Colonic mucosa (tissue), 4 donors: ENCODE data around the gene MEGF6. TPM values are rescaled to one million over a fixed set of nuclear protein-coding genes. Genes with fewer than 3 reads are reported as not detected.
A peak's percentile ranks its signal among the peaks of the same experiment; 100 is the strongest.

Experiments
- DNase-seq: peaks from one replicate; pipeline ENCODE4 v3.0.0-alpha.2; 2020
- H3K27ac ChIP-seq: fragments of 200-600 bp; one replicate; pipeline ENCODE4 v1.8.0; 2021
- H3K27me3 ChIP-seq: fragments of 200-600 bp; one replicate; pipeline ENCODE4 v1.8.0; 2021
- H3K36me3 ChIP-seq: fragments of 200-600 bp; one replicate; pipeline ENCODE4 v1.8.0; 2021
- H3K4me1 ChIP-seq: fragments of 200-600 bp; one replicate; pipeline ENCODE4 v1.8.0; 2021; ENCODE audit warnings: mild to moderate bottlenecking
- H3K4me3 ChIP-seq: fragments of 200-600 bp; one replicate; pipeline ENCODE4 v1.8.0; 2021
- H3K9ac ChIP-seq, 2 donors: one replicate each; pipeline ENCODE4 v1.7.0; 2013; ENCODE audit warnings: control low read depth in 2 of 2, low read depth in 2 of 2, low read length in 2 of 2
- H3K9me3 ChIP-seq: fragments of 200-600 bp; one replicate; pipeline ENCODE4 v1.8.0; 2021
- intact Hi-C: fragments of 100-400 bp; cut with DNase I; formaldehyde crosslinking; loops from one replicate; pipeline ENCODE4 v1.14.1; 2022
- total RNA-seq, 2 donors: library from RNA; stranded (reverse); fragmentation: NEBNext Ultra II Directional in 1 of 2; extraction: Animal tissue kit (Norgen Biotek cat#: 25700) in 1 of 2; gene quantifications; one replicate each; pipeline ENCODE4 v1.2.1, GENCODE V29; 2021
- TF ChIP-seq, protein P1 (sequence below): fragments of 200-600 bp; IDR thresholded peaks from one replicate; pipeline ENCODE4 v1.8.0; 2022; ENCODE audit warnings: antibody characterized with exemption, mild to moderate bottlenecking
- donor health status: healthy.
- donor health status: DM: no; HTN: no; CAD: no.
- donor health status: DM: no; HTN: no; CAD: no.

MEGF6 gene
- total RNA-seq, 2 donors from 2014 or later = 5.2 to 6.4 TPM

DNA sequence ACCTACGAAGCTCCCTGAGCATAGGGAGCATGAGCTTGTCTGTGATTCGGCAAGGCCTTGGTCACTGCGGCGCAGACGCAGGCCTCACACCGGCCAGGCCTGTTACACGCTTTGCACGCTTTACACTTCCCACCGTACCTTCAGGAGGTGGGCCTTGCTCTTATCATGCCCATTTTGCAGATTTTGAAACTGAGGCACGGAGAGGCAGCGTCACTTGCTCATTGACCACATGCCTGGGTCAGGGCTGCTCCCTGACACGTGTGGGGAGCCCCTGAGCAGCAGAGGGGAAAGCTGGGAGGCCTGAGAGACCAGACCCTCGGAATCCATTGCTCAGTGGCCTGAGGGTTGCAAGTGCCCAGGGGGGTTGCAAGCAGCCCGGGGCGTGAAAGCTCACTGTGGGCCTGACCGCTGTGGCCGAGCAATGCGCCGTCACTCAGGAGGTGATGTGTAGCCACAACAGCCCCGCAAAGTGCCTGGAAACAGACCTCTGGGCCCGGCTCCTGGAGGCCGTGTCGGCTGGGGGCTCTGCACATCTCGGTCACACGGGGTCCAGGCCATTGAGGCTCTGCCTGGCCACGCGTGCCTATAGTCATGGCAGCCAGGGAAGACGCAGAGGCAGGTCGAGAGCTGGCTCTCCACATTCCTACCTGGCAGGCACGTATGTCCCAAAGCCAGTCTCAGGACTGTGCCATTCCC is 149.9 kb downstream of the MEGF6 start:
- H3K4me1 ChIP-seq = peaks cover 29% of the 10 kb centered on the region
- peak overlapping the region in 1 of 2 donors; percentile 91 for H3K9ac ChIP-seq
- peak overlapping the region; percentile 91 for H3K27ac ChIP-seq
- no peaks in the 10 kb centered on the region for H3K27me3 ChIP-seq
- H3K9me3 ChIP-seq = no peaks in the 10 kb centered on the region
- no peak overlapping the region for H3K4me3 ChIP-seq
- intact Hi-C loops = no loop called here
- TF ChIP-seq, protein P1, sequence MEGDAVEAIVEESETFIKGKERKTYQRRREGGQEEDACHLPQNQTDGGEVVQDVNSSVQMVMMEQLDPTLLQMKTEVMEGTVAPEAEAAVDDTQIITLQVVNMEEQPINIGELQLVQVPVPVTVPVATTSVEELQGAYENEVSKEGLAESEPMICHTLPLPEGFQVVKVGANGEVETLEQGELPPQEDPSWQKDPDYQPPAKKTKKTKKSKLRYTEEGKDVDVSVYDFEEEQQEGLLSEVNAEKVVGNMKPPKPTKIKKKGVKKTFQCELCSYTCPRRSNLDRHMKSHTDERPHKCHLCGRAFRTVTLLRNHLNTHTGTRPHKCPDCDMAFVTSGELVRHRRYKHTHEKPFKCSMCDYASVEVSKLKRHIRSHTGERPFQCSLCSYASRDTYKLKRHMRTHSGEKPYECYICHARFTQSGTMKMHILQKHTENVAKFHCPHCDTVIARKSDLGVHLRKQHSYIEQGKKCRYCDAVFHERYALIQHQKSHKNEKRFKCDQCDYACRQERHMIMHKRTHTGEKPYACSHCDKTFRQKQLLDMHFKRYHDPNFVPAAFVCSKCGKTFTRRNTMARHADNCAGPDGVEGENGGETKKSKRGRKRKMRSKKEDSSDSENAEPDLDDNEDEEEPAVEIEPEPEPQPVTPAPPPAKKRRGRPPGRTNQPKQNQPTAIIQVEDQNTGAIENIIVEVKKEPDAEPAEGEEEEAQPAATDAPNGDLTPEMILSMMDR = no peak
- DNase-seq = no peak
- no peaks in the 10 kb centered on the region for H3K36me3 ChIP-seq

DNA sequence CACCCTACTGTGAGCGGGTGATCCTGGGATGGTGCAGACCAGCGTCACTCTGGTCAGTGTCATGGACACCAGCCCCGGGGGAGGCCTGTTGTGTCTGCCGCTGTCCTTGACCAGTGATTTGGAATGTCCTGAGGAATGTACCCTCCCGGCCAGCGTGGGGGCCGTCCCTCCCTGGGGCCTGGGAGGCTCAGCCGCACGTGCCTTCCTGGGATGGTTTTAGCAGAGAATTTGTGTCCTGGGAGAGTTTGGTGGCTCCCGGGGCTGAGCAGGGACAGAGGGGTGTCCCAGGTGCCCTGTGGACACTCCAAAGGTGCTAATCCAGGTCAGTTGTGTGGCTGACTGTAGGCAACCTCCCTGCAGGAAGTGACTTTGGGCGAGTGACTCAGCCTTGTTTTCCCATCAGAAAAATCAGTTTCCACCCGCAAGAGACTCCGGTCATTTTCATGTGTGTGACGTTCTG is 150.6 kb downstream of the MEGF6 start:
- Histone ChIP-seq H3K9me3 (no peaks in the 10 kb centered on the region), H3K9ac (peak overlapping the region; percentile 28 to 91), H3K4me3 (no peak overlapping the region), H3K27me3 (no peaks in the 10 kb centered on the region), H3K4me1 (peaks cover 36% of the 10 kb centered on the region), H3K27ac (peak overlapping the region; percentile 91), H3K36me3 (no peaks in the 10 kb centered on the region)
- TF ChIP-seq, protein P1 = no peak
- intact Hi-C loops = no loop called here
- DNase-seq = peak; percentile 50

- no peaks in the 10 kb centered on the region for H3K27me3 ChIP-seq
- intact Hi-C loops = no loop called here
- peak; percentile 92 for DNase-seq
- H3K9me3 ChIP-seq = no peaks in the 10 kb centered on the region
- H3K4me3 ChIP-seq = no peak overlapping the region
- TF ChIP-seq, protein P1 = no peak
- H3K36me3 ChIP-seq = no peaks in the 10 kb centered on the region
- H3K4me1 ChIP-seq = peaks cover 38% of the 10 kb centered on the region
- peak overlapping the region; percentile 28 to 91 for H3K9ac ChIP-seq
- peak overlapping the region; percentile 91 for H3K27ac ChIP-seq
These were observed 151.2 kb downstream of the MEGF6 start for GRCh38 chr1:3459940-3460671.

DNA sequence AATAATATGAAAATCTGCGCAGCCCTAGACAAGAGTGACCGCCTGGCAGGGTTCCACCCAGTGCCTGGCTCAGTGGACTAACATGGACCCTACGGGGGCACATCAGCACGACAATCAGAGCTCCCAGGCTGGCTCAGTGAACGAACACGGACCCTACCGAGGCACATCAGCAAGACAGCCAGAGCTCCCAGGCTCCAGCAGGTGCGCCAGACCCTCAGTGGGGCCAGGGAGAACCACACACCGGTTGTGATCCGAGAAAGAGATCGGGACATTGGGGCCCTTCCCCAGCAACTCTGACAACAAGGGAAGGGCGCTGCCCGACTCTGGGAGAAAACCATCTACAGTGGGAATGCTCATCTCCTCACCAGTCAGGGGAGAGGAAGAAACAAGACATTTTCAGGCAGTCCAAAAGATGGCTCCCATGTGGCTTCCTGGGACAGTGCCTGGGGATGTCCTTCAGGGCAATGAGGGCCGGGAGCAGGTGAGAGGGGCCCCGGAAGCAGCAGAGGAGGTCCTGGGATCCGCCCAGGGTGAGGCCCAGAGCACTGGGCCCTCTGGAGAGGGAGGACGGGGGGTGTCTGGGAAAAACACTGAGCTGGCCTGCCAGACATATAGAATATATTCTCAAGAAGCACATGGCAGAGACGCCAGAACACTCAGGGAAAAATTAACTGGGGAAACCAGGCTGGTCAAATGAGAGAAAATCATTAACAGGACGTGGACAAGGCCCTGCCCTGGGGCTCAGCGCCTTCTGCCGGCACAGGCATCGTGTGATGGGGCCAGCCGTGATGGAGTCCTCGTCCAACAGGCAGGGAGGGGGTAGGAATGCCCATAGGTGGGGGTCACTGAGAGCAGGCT is 152.0 kb downstream of the MEGF6 start:
- Histone ChIP-seq H3K27me3 (no peaks in the 10 kb centered on the region), H3K4me1 (peaks cover 38% of the 10 kb centered on the region), H3K36me3 (no peaks in the 10 kb centered on the region), H3K9me3 (no peaks in the 10 kb centered on the region), H3K9ac (peak overlapping the region; percentile 44 to 91), H3K27ac (peak overlapping the region; percentile 91), H3K4me3 (no peak overlapping the region)
- TF ChIP-seq, protein P1 = no peak
- DNase-seq = peak; percentile 46
- intact Hi-C loops = no loop called here
